ENCODE results near the gene FUT6.

- TF ChIP-seq, protein P1, sequence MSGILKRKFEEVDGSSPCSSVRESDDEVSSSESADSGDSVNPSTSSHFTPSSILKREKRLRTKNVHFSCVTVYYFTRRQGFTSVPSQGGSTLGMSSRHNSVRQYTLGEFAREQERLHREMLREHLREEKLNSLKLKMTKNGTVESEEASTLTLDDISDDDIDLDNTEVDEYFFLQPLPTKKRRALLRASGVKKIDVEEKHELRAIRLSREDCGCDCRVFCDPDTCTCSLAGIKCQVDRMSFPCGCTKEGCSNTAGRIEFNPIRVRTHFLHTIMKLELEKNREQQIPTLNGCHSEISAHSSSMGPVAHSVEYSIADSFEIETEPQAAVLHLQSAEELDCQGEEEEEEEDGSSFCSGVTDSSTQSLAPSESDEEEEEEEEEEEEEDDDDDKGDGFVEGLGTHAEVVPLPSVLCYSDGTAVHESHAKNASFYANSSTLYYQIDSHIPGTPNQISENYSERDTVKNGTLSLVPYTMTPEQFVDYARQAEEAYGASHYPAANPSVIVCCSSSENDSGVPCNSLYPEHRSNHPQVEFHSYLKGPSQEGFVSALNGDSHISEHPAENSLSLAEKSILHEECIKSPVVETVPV (CRISPR knock-in tag; IDR thresholded peaks at IDR 0.05) = no peak
- TF ChIP-seq, protein P2, sequence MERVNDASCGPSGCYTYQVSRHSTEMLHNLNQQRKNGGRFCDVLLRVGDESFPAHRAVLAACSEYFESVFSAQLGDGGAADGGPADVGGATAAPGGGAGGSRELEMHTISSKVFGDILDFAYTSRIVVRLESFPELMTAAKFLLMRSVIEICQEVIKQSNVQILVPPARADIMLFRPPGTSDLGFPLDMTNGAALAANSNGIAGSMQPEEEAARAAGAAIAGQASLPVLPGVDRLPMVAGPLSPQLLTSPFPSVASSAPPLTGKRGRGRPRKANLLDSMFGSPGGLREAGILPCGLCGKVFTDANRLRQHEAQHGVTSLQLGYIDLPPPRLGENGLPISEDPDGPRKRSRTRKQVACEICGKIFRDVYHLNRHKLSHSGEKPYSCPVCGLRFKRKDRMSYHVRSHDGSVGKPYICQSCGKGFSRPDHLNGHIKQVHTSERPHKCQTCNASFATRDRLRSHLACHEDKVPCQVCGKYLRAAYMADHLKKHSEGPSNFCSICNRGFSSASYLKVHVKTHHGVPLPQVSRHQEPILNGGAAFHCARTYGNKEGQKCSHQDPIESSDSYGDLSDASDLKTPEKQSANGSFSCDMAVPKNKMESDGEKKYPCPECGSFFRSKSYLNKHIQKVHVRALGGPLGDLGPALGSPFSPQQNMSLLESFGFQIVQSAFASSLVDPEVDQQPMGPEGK (CRISPR knock-in tag; IDR thresholded peaks at IDR 0.05; ENCODE audit: borderline replicate concordance) = peak; percentile 59; the same call in 1 of the 2 replicates
- no peak for TF ChIP-seq ISL1 (CRISPR knock-in tag; IDR thresholded peaks at IDR 0.05)
- TF ChIP-seq ZFP30 (CRISPR knock-in tag; IDR thresholded peaks at IDR 0.05) = no peak
- TF ChIP-seq ZNF8 (CRISPR knock-in tag; IDR thresholded peaks at IDR 0.05) = no peak
- TF ChIP-seq ARNTL (CRISPR knock-in tag; IDR thresholded peaks at IDR 0.05; ENCODE audit: borderline replicate concordance, low read depth) = no peak
- TF ChIP-seq ZNF70 (CRISPR knock-in tag; IDR thresholded peaks at IDR 0.05) = no peak
- no peak for TF ChIP-seq POU6F1 (CRISPR knock-in tag; IDR thresholded peaks at IDR 0.05; ENCODE audit: borderline replicate concordance, low read depth)
- no peak for TF ChIP-seq ZFP3 (CRISPR knock-in tag; IDR thresholded peaks at IDR 0.05)
Observed at GRCh38 chr19:5828661-5829566, 10.6 kb downstream of the FUT6 start.
